PC-3 (cell line): Measurements from ENCODE around the gene AUH.

Source experiments
- EZH2 ChIP-seq: fragments of 300-600 bp; sonication (generic); IDR thresholded peaks from one replicate; pipeline ENCODE4 v1.6.1; 2017; ENCODE audit warnings: antibody characterized with exemption, mild to moderate bottlenecking, low read length; ENCODE audit not compliant: unreplicated experiment
- EZH2phosphoT487 ChIP-seq: fragments of 300-600 bp; sonication (generic); IDR thresholded peaks from 2 replicates; pipeline ENCODE4 v1.6.1; 2018; ENCODE audit warnings: mild to moderate bottlenecking, antibody characterized with exemption, low read length, borderline replicate concordance
- TF ChIP-seq, protein P1 (sequence below): fragments of 300-600 bp; sonication (generic); conservative IDR thresholded peaks from 2 replicates; pipeline ENCODE4 v1.5.1; 2017; ENCODE audit warnings: antibody characterized with exemption, low read depth, mild to moderate bottlenecking, low read length

DNA sequence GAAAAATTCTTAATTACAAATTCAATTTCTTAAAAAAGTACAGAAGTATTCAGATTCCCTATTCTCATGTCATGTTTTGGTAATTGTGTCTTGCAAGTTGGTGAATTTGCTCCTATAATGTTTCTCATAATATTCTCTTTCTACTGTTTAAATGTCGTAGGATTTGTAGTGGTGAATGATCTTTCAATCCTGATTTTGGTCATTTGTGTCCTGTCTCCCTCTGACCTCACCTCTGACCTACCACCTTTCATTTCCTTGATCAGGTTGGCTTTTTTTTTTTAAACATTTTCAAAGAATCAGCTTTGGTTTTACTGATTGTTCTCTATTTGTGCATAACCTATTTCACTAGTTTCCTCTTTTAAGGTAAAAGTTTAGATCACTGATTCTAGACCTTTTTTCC is 102.6 kb downstream of the AUH start:
- TF ChIP-seq, protein P1, sequence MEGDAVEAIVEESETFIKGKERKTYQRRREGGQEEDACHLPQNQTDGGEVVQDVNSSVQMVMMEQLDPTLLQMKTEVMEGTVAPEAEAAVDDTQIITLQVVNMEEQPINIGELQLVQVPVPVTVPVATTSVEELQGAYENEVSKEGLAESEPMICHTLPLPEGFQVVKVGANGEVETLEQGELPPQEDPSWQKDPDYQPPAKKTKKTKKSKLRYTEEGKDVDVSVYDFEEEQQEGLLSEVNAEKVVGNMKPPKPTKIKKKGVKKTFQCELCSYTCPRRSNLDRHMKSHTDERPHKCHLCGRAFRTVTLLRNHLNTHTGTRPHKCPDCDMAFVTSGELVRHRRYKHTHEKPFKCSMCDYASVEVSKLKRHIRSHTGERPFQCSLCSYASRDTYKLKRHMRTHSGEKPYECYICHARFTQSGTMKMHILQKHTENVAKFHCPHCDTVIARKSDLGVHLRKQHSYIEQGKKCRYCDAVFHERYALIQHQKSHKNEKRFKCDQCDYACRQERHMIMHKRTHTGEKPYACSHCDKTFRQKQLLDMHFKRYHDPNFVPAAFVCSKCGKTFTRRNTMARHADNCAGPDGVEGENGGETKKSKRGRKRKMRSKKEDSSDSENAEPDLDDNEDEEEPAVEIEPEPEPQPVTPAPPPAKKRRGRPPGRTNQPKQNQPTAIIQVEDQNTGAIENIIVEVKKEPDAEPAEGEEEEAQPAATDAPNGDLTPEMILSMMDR, result no peak
- no peak for TF ChIP-seq EZH2phosphoT487
- TF ChIP-seq EZH2, result no peak
